Ovary (tissue), 9 donors: Measurements from ENCODE around the gene C1orf21. TPM values are rescaled to one million over a fixed set of nuclear protein-coding genes. Genes with fewer than 3 reads are reported as not detected.

Source experiments
- DNase-seq, 5 donors: peaks; one replicate each; pipeline ENCODE4 v3.0.0-alpha.2; 2019 to 2020
- H3K27ac ChIP-seq, 2 donors: fragments of 200-600 bp; one replicate each; pipeline versions ENCODE4 v1.5.1 to v1.8.0; 2019 to 2022
- H3K27me3 ChIP-seq: fragments of 200-600 bp; one replicate; pipeline ENCODE4 v1.8.0; 2022
- H3K36me3 ChIP-seq: fragments of 200-600 bp; sonication (generic); one replicate; pipeline ENCODE4 v1.5.1; 2019
- H3K4me1 ChIP-seq: one replicate; pipeline ENCODE4 v1.8.1; 2013; ENCODE audit warnings: mild to moderate bottlenecking, moderate library complexity; ENCODE audit not compliant: insufficient read depth
- H3K4me3 ChIP-seq: fragments of 200-600 bp; sonication (generic); one replicate; pipeline ENCODE4 v1.5.1; 2017
- H3K9me3 ChIP-seq, 2 donors: fragments of 200-600 bp in 1 of 2; sonication (generic) in 1 of 2; one replicate each; pipeline versions ENCODE4 v1.5.1 to v1.8.1; 2013 to 2019; ENCODE audit warnings: mild to moderate bottlenecking in 1 of 2, moderate library complexity in 1 of 2
- CTCF ChIP-seq, 3 donors: fragments of 450-650 bp in 2 of 3; fragments of 200-600 bp in 1 of 3; IDR thresholded peaks; one replicate each; pipeline versions ENCODE4 v1.5.1 to v1.8.0; 2016 to 2022; ENCODE audit warnings: antibody characterized with exemption in 3 of 3, mild to moderate bottlenecking in 1 of 3
- EP300 ChIP-seq: sonication (generic); formaldehyde crosslinking; IDR thresholded peaks from one replicate; pipeline ENCODE4 v1.6.1; 2017; ENCODE audit warnings: antibody characterized with exemption
- POLR2A ChIP-seq: fragments of 450-650 bp; IDR thresholded peaks from one replicate; pipeline ENCODE4 v1.6.1; 2017; ENCODE audit warnings: antibody characterized with exemption, mild to moderate bottlenecking, moderate library complexity
- WGBS, 3 donors: extraction: QIAGEN DNeasy Blood & Tissue Kit in 1 of 3; methylation state at CpG; one replicate each; pipeline versions ENCODE4 v1.1.5 to v1.1.7; 2013 to 2017; 5-methylcytosine and 5-hydroxymethylcytosine counted together
- intact Hi-C, 4 donors: fragments of 100-400 bp; cut with DNase I; formaldehyde crosslinking; loops; one replicate each; pipeline versions ENCODE4 v1.11.0 to v1.15.1; 2022 to 2023
- polyA plus RNA-seq, 2 donors: library from polyadenylated mRNA; stranded (reverse); fragments of 200-250 nt in 1 of 2; fragments of 350-450 nt in 1 of 2; fragmentation: Illumina TruSeq in 1 of 2; extraction: RNeasy Lipid Tissue Mini Kit (QIAGEN cat#74804) in 1 of 2; gene quantifications; one replicate each; pipeline ENCODE4 v1.2.3, GENCODE V29; 2013 to 2014
- total RNA-seq, 7 donors: library from RNA; depleted of rRNA in 2 of 7; stranded (reverse); fragments of >200 nt in 2 of 7; fragmentation: NEBNext Ultra II Directional in 3 of 7; extraction: Animal tissue kit (Norgen Biotek cat#: 25700) in 3 of 7; gene quantifications; one replicate each; pipeline versions ENCODE4 v1.1.0 to v1.2.4, GENCODE V29; 2016 to 2023
- donor health status: DM: no; HTN: no; CAD: no; lungs with moderate emphysema.
- donor health status: DM: no; HTN: no; CAD: no.
- donor health status: Bipolar disorder and iron deficiency.
- donor health status: DM: yes; HTN: yes; CAD: no.
- donor health status: DM: no; HTN: no; CAD: no.
- donor health status: DM: yes; HTN: yes; CAD: no.

The C1orf21 gene
- total and polyA plus RNA-seq, 9 donors: 22.9 to 108 (median 59.4) TPM

GRCh38 chr1:184664042-184664660, 277.3 kb downstream of the C1orf21 start:
- WGBS, 3 donors: 20 to 25% (median 24%) methylated on average over 40 of the region's 40 CpGs
- no peak overlapping the region for H3K27ac ChIP-seq
- no peaks in the 10 kb centered on the region for H3K27me3 ChIP-seq
- peak; percentile 80 to 89 (median 85) for DNase-seq
- TF ChIP-seq EP300 (no peak), CTCF (IDR thresholded peaks at IDR 0.05) (peak; percentile 55 to 94 (median 90))
- peak overlapping the region; percentile 21 for H3K4me3 ChIP-seq
- H3K9me3 ChIP-seq: no peaks in the 10 kb centered on the region
- no peaks in the 10 kb centered on the region for H3K4me1 ChIP-seq
- intact Hi-C loops: loop anchor here in 3 of 4 donors (2.0 to 10.0 kb wide), 7 partner anchors 97 to 589 kb away; partner anchors contain the start of gene C1orf21 (in 2 of the 3)
- no peaks in the 10 kb centered on the region for H3K36me3 ChIP-seq

- TF ChIP-seq CTCF (IDR thresholded peaks at IDR 0.05) (no peak), EP300 (no peak), POLR2A (no peak)
- no peaks in the 10 kb centered on the region for H3K36me3 ChIP-seq
- no peaks in the 10 kb centered on the region for H3K4me1 ChIP-seq
- H3K27me3 ChIP-seq: no peaks in the 10 kb centered on the region
- intact Hi-C loops: loop anchor here in 3 of 4 donors (2.0 to 10.0 kb wide), 7 partner anchors 97 to 590 kb away; partner anchors contain the start of gene C1orf21 (in 2 of the 3)
- no peak overlapping the region for H3K27ac ChIP-seq
- peak in 1 of 5 donors; percentile 27 for DNase-seq
- no peaks in the 10 kb centered on the region for H3K9me3 ChIP-seq
- no peak overlapping the region for H3K4me3 ChIP-seq
- WGBS, 3 donors: 76 to 86% (median 83%) methylated on average over 15 of the region's 15 CpGs
Observed at GRCh38 chr1:184664661-184665060, 277.8 kb downstream of the C1orf21 start.

GRCh38 chr1:184665360-184665759, 278.5 kb downstream of the C1orf21 start:
- no peak for TF ChIP-seq POLR2A
- TF ChIP-seq CTCF (IDR thresholded peaks at IDR 0.05): no peak
- no peak for TF ChIP-seq EP300
- no peak for DNase-seq
- 85 to 87% (median 86%) methylated on average over 6 of the region's 6 CpGs for WGBS, 3 donors
- Histone ChIP-seq H3K36me3 (no peaks in the 10 kb centered on the region), H3K27me3 (no peaks in the 10 kb centered on the region), H3K27ac (no peak overlapping the region), H3K9me3 (no peaks in the 10 kb centered on the region), H3K4me3 (no peak overlapping the region), H3K4me1 (no peaks in the 10 kb centered on the region)
- intact Hi-C loops: loop anchor here in 3 of 4 donors (2.0 to 10.0 kb wide), 4 partner anchors 101 to 591 kb away; partner anchors contain the start of gene C1orf21 (in 1 of the 3)

DNA sequence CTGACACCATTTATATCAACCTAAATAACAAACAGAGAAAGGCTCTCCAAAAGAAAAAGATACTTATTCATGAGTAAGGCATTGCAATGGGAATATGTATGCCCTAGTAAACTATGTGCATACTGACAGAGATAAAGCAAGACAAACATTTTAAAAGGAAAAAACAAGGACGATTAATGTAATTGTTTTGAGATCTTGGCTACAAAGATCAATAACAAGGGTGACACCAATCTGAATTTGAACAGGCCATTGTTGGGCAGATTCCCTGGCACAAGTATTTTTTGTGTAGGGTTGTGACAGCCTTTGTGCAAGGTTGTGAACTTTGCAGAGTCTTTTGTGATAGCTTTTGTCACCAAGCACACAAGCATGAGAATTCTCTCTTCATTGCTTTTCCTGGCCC, 282.6 kb downstream of the C1orf21 start:
- WGBS, 3 donors: 36 to 60% (median 59%) methylated on average over 1 of the region's 1 CpG
- H3K4me1 ChIP-seq: no peaks in the 10 kb centered on the region

More for the DNA sequence above, 282.6 kb downstream of the C1orf21 start:
- no peak for DNase-seq
- Histone ChIP-seq H3K9me3 (no peaks in the 10 kb centered on the region), H3K36me3 (no peaks in the 10 kb centered on the region), H3K4me3 (no peak overlapping the region), H3K27ac (no peak overlapping the region), H3K27me3 (no peaks in the 10 kb centered on the region)
- intact Hi-C loops: loop anchor here in 2 of 4 donors (10.0 kb wide), 3 partner anchors 105 to 595 kb away; partner anchors contain the start of gene C1orf21 (in 1 of the 2)
- TF ChIP-seq POLR2A: no peak
- no peak for TF ChIP-seq EP300
- TF ChIP-seq CTCF (IDR thresholded peaks at IDR 0.05): no peak
